Measurements from ENCODE around the gene LOXL4.

The LOXL4 gene

DNA sequence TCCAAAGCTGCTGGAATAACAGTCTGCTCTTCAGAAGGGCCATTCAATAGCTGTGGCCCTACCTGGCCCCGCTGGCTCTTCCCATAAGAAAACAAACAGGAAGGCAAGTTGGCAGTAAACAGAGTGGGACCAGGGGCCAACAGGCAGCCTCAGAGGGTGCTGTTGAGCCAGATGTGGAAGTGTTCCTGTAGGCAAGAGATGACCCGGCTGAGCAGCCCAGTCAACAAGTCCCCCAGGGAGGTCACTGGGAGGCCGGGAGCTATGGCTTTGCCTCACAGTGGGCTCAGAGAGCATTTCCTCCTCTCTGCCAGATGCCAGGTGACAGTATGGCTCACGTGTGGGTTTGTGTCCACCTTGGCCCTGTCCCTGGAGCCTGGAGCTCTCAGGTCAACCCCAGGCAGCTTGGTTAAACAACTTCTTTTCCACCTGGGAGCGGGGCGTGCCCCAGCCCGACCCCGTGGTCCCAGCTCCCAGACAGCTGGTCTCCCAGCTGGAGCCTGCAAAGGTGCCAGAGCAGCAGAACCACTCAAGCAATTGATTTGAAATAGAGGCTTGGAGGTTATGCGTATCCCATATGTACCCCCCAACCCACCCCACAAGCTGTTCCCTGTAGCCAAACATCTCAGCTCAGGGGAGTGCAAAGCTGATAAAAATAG, 33.8 kb upstream of the LOXL4 start:
- TF ChIP-seq, protein P1, sequence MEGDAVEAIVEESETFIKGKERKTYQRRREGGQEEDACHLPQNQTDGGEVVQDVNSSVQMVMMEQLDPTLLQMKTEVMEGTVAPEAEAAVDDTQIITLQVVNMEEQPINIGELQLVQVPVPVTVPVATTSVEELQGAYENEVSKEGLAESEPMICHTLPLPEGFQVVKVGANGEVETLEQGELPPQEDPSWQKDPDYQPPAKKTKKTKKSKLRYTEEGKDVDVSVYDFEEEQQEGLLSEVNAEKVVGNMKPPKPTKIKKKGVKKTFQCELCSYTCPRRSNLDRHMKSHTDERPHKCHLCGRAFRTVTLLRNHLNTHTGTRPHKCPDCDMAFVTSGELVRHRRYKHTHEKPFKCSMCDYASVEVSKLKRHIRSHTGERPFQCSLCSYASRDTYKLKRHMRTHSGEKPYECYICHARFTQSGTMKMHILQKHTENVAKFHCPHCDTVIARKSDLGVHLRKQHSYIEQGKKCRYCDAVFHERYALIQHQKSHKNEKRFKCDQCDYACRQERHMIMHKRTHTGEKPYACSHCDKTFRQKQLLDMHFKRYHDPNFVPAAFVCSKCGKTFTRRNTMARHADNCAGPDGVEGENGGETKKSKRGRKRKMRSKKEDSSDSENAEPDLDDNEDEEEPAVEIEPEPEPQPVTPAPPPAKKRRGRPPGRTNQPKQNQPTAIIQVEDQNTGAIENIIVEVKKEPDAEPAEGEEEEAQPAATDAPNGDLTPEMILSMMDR (IDR thresholded peaks at IDR 0.05): no peak

DNA sequence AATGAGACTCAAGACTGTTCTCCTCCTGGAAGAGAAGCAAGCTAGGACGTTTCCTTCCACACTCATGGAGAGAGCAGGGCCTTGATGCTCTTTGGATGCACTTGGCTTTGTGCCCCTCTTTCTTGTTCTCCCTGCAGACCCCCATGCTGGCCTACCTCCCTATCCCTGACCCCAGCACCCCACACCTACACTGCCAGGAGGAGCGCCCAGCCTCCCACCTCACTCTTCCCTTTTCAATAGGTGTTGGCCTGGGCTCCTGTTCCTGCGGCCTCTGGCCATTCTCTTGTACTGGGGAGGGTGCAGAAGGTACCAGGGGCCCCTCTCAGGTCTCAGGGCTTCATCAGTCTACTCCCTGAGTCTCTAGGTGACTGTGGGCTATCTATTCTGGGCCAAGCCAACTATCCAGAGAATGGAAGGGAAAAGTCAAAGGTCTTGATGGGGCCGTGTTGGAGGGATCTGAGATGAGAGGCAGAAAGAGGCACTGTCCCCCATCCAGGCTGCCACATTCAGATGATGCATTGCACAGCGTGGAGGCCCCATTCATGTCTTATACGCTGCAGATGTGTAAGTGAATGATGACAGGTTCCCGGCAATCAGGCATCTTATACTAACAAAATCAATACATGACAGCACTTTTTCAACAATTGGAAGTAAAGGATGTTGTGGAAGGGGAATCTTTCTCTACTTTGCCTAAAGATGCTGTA, 32.7 kb upstream of the LOXL4 start:
- TF ChIP-seq, protein P1 (IDR thresholded peaks at IDR 0.05): no peak

DNA sequence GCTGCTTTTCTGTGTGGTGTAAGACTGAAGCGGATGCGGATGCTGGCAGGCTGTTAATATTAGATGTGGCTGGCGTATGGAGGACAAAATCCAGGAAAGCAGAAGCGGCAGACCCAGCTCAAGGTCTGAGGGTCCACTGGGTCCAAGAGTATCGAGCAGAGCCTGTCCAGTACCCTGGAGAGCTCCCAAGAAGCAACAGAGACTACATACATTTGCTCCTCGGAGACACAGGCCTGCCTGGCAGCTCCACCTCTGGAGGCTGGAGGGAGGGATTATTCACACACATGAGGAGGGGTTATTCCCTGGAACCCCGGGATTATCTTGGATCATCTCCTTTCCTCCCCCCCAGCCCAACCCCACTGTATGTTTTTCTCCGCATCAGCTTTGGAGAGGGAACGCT, 31.3 kb upstream of the LOXL4 start:
- TF ChIP-seq, protein P1 (IDR thresholded peaks at IDR 0.05): no peak

DNA sequence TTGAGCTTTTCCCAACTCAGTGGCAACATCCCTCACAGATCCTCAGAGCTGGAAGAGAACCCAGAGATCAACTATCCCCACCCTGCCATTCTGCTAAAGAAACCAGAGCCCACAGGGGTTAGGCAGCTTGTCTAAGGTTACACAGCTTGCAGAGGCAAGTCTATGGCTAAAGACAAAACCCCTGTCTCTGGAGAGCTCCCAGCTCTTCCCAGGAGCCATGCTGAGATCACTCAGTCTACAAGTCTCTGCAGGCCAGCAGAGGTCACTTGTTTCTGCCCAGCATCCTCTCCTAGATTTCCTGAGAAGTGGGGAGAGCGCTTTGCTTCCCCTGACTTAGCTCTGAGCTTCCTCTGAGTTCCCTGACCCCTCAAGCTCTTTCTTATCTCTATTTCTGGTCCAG, 28.5 kb upstream of the LOXL4 start:
- TF ChIP-seq, protein P1 (IDR thresholded peaks at IDR 0.05): no peak

DNA sequence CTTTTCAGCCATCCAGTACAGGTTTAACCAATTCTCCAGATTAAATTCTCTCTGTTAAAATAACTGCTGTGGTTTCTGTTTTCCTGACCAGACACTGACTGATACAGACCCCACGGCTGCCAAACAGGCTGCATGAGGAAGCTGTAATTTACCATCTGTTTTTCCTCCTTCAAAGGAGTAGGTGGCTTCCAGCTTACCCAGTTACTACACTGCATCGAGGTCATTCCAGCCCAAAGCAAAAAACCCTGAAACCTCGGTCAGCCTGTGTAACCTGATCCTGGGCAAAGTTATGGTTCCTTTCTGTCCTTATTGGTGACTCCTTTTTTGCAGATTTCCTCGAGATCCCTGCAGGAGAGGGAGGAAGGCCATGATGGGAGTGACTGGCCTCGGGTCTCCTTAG, 27.9 kb upstream of the LOXL4 start:
- TF ChIP-seq, protein P1 (IDR thresholded peaks at IDR 0.05): no peak

DNA sequence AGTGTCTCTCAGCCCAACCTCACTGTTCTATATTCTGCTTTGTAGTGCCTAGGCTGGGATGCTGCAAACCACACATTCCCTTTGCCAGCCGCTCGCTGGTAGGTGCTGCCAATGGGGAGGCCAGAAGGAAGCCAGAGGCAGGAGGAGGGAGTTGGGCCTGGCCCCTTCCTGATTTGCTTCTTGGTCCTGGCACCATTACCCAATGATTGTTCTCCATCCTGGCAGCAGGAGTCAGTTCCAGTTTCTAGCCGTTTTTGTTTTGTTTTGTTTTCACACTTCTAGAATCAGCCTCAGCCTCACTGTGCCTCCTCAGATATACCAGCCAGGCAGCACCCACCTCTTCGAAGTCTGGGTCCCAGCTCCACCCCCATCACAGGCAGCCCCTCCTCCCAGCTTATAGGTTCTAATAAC, 27.4 kb upstream of the LOXL4 start:
- TF ChIP-seq, protein P1 (IDR thresholded peaks at IDR 0.05): no peak

GRCh38 chr10:98294270-98294627, 26.3 kb upstream of the LOXL4 start:
- TF ChIP-seq, protein P1 (IDR thresholded peaks at IDR 0.05): no peak

All from LNCAP (cell line).